Loucy (cell line): ENCODE measurements around the gene TDRD9.

Experiments
- H2AFZ ChIP-seq: fragments of 200-600 bp; sonication (generic); 2 replicates; pipeline ENCODE4 v1.6.0; 2016; ENCODE audit warnings: antibody characterized with exemption, mild to moderate bottlenecking, low read length, moderate library complexity
- H3F3A ChIP-seq: fragments of 200-600 bp; 2 replicates; pipeline ENCODE4 v1.6.0; 2016; ENCODE audit warnings: antibody characterized with exemption, low read depth, mild to moderate bottlenecking
- H3K27me3 ChIP-seq: fragments of 200-600 bp; sonication (generic); 2 replicates; pipeline ENCODE4 v1.6.1; 2014; ENCODE audit warnings: low read length, mild to moderate bottlenecking; ENCODE audit not compliant: insufficient read depth, poor library complexity, severe bottlenecking
- H3K36me3 ChIP-seq: fragments of 200-600 bp; sonication (generic); 2 replicates; pipeline ENCODE4 v1.6.1; 2016; ENCODE audit warnings: low read length; ENCODE audit not compliant: insufficient read depth
- H3K4me1 ChIP-seq: fragments of 200-600 bp; sonication (generic); 2 replicates; pipeline ENCODE4 v1.5.1; 2014; ENCODE audit warnings: low read length, mild to moderate bottlenecking; ENCODE audit not compliant: insufficient read depth, poor library complexity, severe bottlenecking
- H3K4me2 ChIP-seq: fragments of 200-600 bp; sonication (generic); 2 replicates; pipeline ENCODE4 v1.6.0; 2014; ENCODE audit warnings: antibody characterized with exemption, low read length, low read depth, mild to moderate bottlenecking; ENCODE audit not compliant: poor library complexity, severe bottlenecking
- H3K4me3 ChIP-seq: fragments of 200-600 bp; sonication (generic); 2 replicates; pipeline ENCODE4 v1.5.1; 2014; ENCODE audit warnings: low read length, mild to moderate bottlenecking, mixed read lengths; ENCODE audit not compliant: poor library complexity, severe bottlenecking
- H3K79me2 ChIP-seq: fragments of 200-600 bp; sonication (generic); 2 replicates; pipeline ENCODE4 v1.6.1; 2014; ENCODE audit warnings: low read length; ENCODE audit not compliant: insufficient read depth
- H3K9ac ChIP-seq: fragments of 200-600 bp; sonication (generic); 2 replicates; pipeline ENCODE4 v1.6.0; 2014; ENCODE audit warnings: mild to moderate bottlenecking, low read depth, low read length, moderate library complexity; ENCODE audit not compliant: poor library complexity, severe bottlenecking
- H3K9me2 ChIP-seq: fragments of 200-600 bp; sonication (generic); replicated peaks from 2 replicates; pipeline ENCODE4 v1.6.1; 2016; ENCODE audit warnings: low read depth, low read length, mixed read lengths
- H3K9me3 ChIP-seq: fragments of 200-600 bp; sonication (generic); 2 replicates; pipeline ENCODE4 v1.6.1; 2014; ENCODE audit warnings: mild to moderate bottlenecking, antibody characterized with exemption, low read length, low read depth; ENCODE audit not compliant: insufficient read depth
- H4K20me1 ChIP-seq: fragments of 200-600 bp; sonication (generic); 2 replicates; pipeline ENCODE4 v1.6.0; 2014; ENCODE audit warnings: antibody characterized with exemption, low read length, mild to moderate bottlenecking; ENCODE audit not compliant: insufficient read depth, poor library complexity, severe bottlenecking
- CTCF ChIP-seq: fragments of 200-600 bp; sonication (generic); conservative IDR thresholded peaks from 2 replicates; pipeline ENCODE4 v1.5.1; 2014; ENCODE audit warnings: mild to moderate bottlenecking, antibody characterized with exemption, low read length
- EZH2phosphoT487 ChIP-seq: fragments of 200-600 bp; IDR thresholded peaks from 2 replicates; pipeline ENCODE4 v1.6.1; 2018; ENCODE audit warnings: antibody characterized with exemption, mild to moderate bottlenecking, moderate library complexity, borderline replicate concordance

The TDRD9 gene

GRCh38 chr14:104085032-104085888 is 157.0 kb downstream of the TDRD9 start, which contains the start of gene ASPG:
Gene ASPG (plus strand): TSS chr14:104085700. CDS start chr14:104085771, 71 bp downstream.
- no peaks in the 10 kb centered on the region for H3K9me2 ChIP-seq
- TF ChIP-seq CTCF (no peak), EZH2phosphoT487 (no peak)
- no peaks in the 10 kb centered on the region for H3F3A ChIP-seq
- H2AFZ ChIP-seq = no peak within 1 kb of the TSS
- H3K4me1 ChIP-seq = no peaks in the 10 kb centered on the region
- no peaks in the 10 kb centered on the region for H3K36me3 ChIP-seq
- H3K4me3 ChIP-seq = no peak within 1 kb of the TSS
- H3K9ac ChIP-seq = no peak within 1 kb of the TSS
- no peaks in the 10 kb centered on the region for H3K79me2 ChIP-seq
- no peak within 1 kb of the TSS for H3K4me2 ChIP-seq
- no peaks in the 10 kb centered on the region for H4K20me1 ChIP-seq
- no peaks in the 10 kb centered on the region for H3K27me3 ChIP-seq
- H3K9me3 ChIP-seq = no peaks in the 10 kb centered on the region

GRCh38 chr14:104085889-104086201 is 157.6 kb downstream of the TDRD9 start:
- Histone ChIP-seq H3K9ac (no peak overlapping the region), H2AFZ (no peak overlapping the region)

GRCh38 chr14:104086210-104086660 is 158.0 kb downstream of the TDRD9 start:
- H3K9me2 ChIP-seq = no peaks in the 10 kb centered on the region
- H3K79me2 ChIP-seq = no peaks in the 10 kb centered on the region
- no peak overlapping the region for H3K9ac ChIP-seq
- H3K36me3 ChIP-seq = no peaks in the 10 kb centered on the region
- no peaks in the 10 kb centered on the region for H3K9me3 ChIP-seq
- H3K4me3 ChIP-seq = no peak overlapping the region
- H4K20me1 ChIP-seq = no peaks in the 10 kb centered on the region
- H2AFZ ChIP-seq = no peak overlapping the region
- no peaks in the 10 kb centered on the region for H3K4me1 ChIP-seq
- no peaks in the 10 kb centered on the region for H3K27me3 ChIP-seq
- no peaks in the 10 kb centered on the region for H3F3A ChIP-seq
- TF ChIP-seq CTCF = no peak
- no peak for TF ChIP-seq EZH2phosphoT487
- H3K4me2 ChIP-seq = no peak overlapping the region

More at GRCh38 chr14:104085889-104086201, 157.6 kb downstream of the TDRD9 start:
- H3K36me3 ChIP-seq = no peaks in the 10 kb centered on the region
- TF ChIP-seq EZH2phosphoT487 = no peak
- TF ChIP-seq CTCF = no peak
- H3K9me3 ChIP-seq = no peaks in the 10 kb centered on the region
- H3K4me3 ChIP-seq = no peak overlapping the region
- H3F3A ChIP-seq = no peaks in the 10 kb centered on the region
- no peaks in the 10 kb centered on the region for H3K9me2 ChIP-seq
- no peaks in the 10 kb centered on the region for H4K20me1 ChIP-seq
- no peak overlapping the region for H3K4me2 ChIP-seq
- H3K27me3 ChIP-seq = no peaks in the 10 kb centered on the region
- H3K4me1 ChIP-seq = no peaks in the 10 kb centered on the region
- no peaks in the 10 kb centered on the region for H3K79me2 ChIP-seq
